ENCODE results near the gene GRHL1. TPM values are rescaled to one million over a fixed set of nuclear protein-coding genes. Genes with fewer than 3 reads are reported as not detected.

GRHL1 gene
- total and polyA plus RNA-seq, 9 of the 15 experiments (the other 6 are each of a cell fraction or from before 2014, with no cell fraction given): 1.7 to 6.1 (median 4.7) TPM

DNA sequence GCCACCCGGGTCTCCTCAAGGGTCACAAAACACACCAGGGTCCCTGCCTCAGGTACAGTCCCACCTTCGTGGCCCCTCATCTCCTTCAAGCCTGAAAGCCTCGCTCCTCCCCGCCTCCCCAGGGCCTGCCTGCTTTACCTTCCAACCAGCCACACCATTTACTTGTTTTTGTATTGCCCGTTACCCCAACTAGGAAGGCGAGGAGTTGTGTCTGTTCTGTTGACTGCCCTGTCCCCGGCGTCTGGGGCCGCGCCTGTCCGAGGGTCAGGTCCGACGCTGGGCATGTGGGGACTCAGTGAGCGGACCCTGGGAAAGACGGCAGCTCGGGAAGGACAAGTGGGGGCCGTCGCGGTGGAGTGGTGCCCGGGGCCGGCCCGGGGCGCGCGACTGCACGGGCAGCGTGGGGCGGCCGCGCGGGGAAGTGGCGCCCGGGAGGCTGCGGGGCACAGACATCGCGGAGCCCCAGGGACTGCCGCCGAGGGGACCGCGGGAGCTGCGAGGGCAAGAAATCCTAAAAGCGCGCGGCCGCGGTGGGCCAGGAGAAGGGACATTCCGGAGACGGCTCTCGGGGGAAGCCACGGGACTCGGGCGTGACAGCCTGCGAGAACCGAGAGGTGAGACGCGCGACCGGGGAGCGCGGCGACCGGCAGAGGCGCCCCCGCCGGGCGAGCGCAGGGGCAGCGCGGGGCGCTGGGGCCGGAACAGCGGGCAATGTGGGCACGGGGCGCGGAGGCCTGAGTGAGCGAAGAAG lies 797 bp upstream of the GRHL1 start (continued):
- TF ChIP-seq KLF1 (tag; IDR thresholded peaks at IDR 0.05) (no peak), ZEB2 (IDR thresholded peaks at IDR 0.05) (no peak), RBFOX2 (IDR thresholded peaks at IDR 0.05; ENCODE audit: low read depth, low read length) (peak; percentile 55; the same call in 1 of the 2 replicates), FUS (optimal IDR thresholded peaks at IDR 0.05; ENCODE audit: low read depth, low read length) (peak; percentile 17), L3MBTL2 (IDR thresholded peaks at IDR 0.05) (peak; percentile 50), ZNF696 (CRISPR knock-in tag; conservative IDR thresholded peaks at IDR 0.05) (no peak), CCNT2 (IDR thresholded peaks at IDR 0.05; ENCODE audit: borderline replicate concordance, extremely low read depth, insufficient read length, low read depth, low read length) (peak; percentile 9), MIER1 (IDR thresholded peaks at IDR 0.05; ENCODE audit: low read depth) (no peak), NELFE (IDR thresholded peaks at IDR 0.05; ENCODE audit: insufficient read depth, insufficient read length) (no peak), ZNF274 (IDR thresholded peaks at IDR 0.05; ENCODE audit: borderline replicate concordance, low read depth, low read length) (no peak), HNRNPL (IDR thresholded peaks at IDR 0.05; ENCODE audit: low read depth, low read length) (peak; percentile 93), ASH1L (IDR thresholded peaks at IDR 0.05; ENCODE audit: borderline replicate concordance, low read depth, partially characterized antibody) (no peak), ZNF282 (CRISPR knock-in tag; IDR thresholded peaks at IDR 0.05) (0 out of 2 replicates have a peak, but pooled peaks have one; percentile 43), U2AF1 (optimal IDR thresholded peaks at IDR 0.05; ENCODE audit: low read depth, low read length) (no peak), FOXP1 (CRISPR knock-in tag; IDR thresholded peaks at IDR 0.05) (peak; percentile 40; the same call in 1 of the 2 replicates), ZC3H11A (IDR thresholded peaks at IDR 0.05; ENCODE audit: low read depth, low read length) (no peak), BHLHE40 (IDR thresholded peaks at IDR 0.05; ENCODE audit: low read length) (peak; percentile 32)
- TF ChIP-seq, protein P1, sequence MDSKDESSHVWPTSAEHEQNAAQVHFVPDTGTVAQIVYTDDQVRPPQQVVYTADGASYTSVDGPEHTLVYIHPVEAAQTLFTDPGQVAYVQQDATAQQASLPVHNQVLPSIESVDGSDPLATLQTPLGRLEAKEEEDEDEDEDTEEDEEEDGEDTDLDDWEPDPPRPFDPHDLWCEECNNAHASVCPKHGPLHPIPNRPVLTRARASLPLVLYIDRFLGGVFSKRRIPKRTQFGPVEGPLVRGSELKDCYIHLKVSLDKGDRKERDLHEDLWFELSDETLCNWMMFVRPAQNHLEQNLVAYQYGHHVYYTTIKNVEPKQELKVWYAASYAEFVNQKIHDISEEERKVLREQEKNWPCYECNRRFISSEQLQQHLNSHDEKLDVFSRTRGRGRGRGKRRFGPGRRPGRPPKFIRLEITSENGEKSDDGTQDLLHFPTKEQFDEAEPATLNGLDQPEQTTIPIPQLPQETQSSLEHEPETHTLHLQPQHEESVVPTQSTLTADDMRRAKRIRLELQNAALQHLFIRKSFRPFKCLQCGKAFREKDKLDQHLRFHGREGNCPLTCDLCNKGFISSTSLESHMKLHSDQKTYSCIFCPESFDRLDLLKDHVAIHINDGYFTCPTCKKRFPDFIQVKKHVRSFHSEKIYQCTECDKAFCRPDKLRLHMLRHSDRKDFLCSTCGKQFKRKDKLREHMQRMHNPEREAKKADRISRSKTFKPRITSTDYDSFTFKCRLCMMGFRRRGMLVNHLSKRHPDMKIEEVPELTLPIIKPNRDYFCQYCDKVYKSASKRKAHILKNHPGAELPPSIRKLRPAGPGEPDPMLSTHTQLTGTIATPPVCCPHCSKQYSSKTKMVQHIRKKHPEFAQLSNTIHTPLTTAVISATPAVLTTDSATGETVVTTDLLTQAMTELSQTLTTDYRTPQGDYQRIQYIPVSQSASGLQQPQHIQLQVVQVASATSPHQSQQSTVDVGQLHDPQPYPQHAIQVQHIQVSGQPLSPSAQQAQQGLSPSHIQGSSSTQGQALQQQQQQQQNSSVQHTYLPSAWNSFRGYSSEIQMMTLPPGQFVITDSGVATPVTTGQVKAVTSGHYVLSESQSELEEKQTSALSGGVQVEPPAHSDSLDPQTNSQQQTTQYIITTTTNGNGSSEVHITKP (IDR thresholded peaks at IDR 0.05; ENCODE audit: partially characterized antibody): no peak
- TF ChIP-seq, protein P2, sequence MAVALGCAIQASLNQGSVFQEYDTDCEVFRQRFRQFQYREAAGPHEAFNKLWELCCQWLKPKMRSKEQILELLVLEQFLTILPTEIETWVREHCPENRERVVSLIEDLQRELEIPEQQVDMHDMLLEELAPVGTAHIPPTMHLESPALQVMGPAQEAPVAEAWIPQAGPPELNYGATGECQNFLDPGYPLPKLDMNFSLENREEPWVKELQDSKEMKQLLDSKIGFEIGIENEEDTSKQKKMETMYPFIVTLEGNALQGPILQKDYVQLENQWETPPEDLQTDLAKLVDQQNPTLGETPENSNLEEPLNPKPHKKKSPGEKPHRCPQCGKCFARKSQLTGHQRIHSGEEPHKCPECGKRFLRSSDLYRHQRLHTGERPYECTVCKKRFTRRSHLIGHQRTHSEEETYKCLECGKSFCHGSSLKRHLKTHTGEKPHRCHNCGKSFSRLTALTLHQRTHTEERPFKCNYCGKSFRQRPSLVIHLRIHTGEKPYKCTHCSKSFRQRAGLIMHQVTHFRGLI (CRISPR knock-in tag; IDR thresholded peaks at IDR 0.05): no peak
- TF ChIP-seq, protein P3, sequence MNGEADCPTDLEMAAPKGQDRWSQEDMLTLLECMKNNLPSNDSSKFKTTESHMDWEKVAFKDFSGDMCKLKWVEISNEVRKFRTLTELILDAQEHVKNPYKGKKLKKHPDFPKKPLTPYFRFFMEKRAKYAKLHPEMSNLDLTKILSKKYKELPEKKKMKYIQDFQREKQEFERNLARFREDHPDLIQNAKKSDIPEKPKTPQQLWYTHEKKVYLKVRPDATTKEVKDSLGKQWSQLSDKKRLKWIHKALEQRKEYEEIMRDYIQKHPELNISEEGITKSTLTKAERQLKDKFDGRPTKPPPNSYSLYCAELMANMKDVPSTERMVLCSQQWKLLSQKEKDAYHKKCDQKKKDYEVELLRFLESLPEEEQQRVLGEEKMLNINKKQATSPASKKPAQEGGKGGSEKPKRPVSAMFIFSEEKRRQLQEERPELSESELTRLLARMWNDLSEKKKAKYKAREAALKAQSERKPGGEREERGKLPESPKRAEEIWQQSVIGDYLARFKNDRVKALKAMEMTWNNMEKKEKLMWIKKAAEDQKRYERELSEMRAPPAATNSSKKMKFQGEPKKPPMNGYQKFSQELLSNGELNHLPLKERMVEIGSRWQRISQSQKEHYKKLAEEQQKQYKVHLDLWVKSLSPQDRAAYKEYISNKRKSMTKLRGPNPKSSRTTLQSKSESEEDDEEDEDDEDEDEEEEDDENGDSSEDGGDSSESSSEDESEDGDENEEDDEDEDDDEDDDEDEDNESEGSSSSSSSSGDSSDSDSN (IDR thresholded peaks at IDR 0.05; ENCODE audit: borderline replicate concordance in 1 of 2, low read depth in 2 of 2, low read length in 2 of 2): 0 out of 4 replicates have a peak, but pooled peaks of 1 of the 2 experiments have one; percentile 40
- TF ChIP-seq, protein P4, sequence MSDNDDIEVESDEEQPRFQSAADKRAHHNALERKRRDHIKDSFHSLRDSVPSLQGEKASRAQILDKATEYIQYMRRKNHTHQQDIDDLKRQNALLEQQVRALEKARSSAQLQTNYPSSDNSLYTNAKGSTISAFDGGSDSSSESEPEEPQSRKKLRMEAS (CRISPR knock-in tag; IDR thresholded peaks at IDR 0.05): peak; percentile 31; the same call in 1 of the 2 replicates

Data from K562 (cell line).